ENCODE measurements around the gene RPA1. TPM values are rescaled to one million over a fixed set of nuclear protein-coding genes. Genes with fewer than 3 reads are reported as not detected.

RPA1 gene
- total RNA-seq, 1 experiment from 2014 or later, result 198 TPM

DNA sequence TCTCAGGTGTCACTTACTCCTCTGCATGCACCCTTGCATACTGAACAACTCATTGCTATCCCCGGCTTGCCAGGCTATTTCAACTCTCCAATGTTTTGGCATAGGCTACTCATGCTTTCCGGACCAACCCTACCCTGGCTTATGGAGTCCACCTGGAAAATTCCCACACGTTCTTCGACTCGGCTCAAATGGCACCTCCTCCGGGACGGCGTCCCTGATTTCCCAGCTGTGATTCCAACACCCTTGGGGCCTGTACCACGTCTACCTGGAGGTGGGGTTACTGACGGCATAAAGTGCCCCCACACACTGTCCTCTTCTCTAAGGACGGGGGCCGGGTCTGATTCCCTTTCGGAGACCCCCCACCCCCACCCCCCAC, 601 bp upstream of the RPA1 start:
- DNase-seq (ENCODE audit: low read depth, low spot score), result no peak
- RAD21 ChIA-PET (ENCODE audit: low non-redundant PET in 1 of 2, low total read pairs in 2 of 2, uncharacterized antibody in 2 of 2, unreplicated experiment in 2 of 2), result no interaction called here
- BruUV-seq (replicated peaks), result no TSS peak
- Histone ChIP-seq H4K20me1 (ENCODE audit: insufficient read depth) (peaks cover under 1% of the 10 kb centered on the region; the same call in 1 of the 2 replicates), H3K4me2 (ENCODE audit: low read length) (peak overlapping the region; percentile 98), H3K4me1 (ENCODE audit: control insufficient read depth in 1 of 2, insufficient read depth in 2 of 2, low read length in 2 of 2) (peaks cover 8 to 16% of the 10 kb centered on the region in 2 experiments; a peak in 3 of 4 replicates), H2AFZ (ENCODE audit: low read depth, low read length, poor library complexity, severe bottlenecking) (no peak overlapping the region), H3K27ac (ENCODE audit: low read depth, low read length) (peak overlapping the region; percentile 65), H3K79me2 (ENCODE audit: insufficient read depth, low read length) (peaks cover 64% of the 10 kb centered on the region), H3K4me3 (replicated peaks in 1 of 2; ENCODE audit: low read depth in 1 of 2, low read length in 2 of 2) (peak overlapping the region; percentile 59 to 100), H3K36me3 (ENCODE audit: control insufficient read depth in 1 of 2, insufficient read depth in 2 of 2, low read length in 2 of 2) (peaks cover 11 to 20% of the 10 kb centered on the region in 2 experiments; a peak in 3 of 4 replicates), H3K27me3 (ENCODE audit: insufficient read depth, low read length) (no peaks in the 10 kb centered on the region), H3K9me3 (ENCODE audit: control insufficient read depth in 1 of 2, insufficient read depth in 1 of 2, low read depth in 1 of 2, low read length in 2 of 2) (no peaks in the 10 kb centered on the region), H3K9ac (ENCODE audit: low read length) (peak overlapping the region; percentile 92), H3K9me2 (ENCODE audit: insufficient read depth) (no peaks in the 10 kb centered on the region)
- intact Hi-C loops (cut with micrococcal nuclease), result no loop called here
- CTCF ChIA-PET, result interaction anchor here (1.2 kb wide), 1 partner anchor 15 kb away, joined by 3 read pairs; no protein-coding TSS in a partner anchor
- POLR2A ChIA-PET, result interaction anchor here (0.6 to 1.1 kb wide), 2 partner anchors 113 to 116 kb away, joined by 6 to 8 read pairs; no protein-coding TSS in a partner anchor
- ATAC-seq, result peak; percentile 54
- TF ChIP-seq, protein P1, sequence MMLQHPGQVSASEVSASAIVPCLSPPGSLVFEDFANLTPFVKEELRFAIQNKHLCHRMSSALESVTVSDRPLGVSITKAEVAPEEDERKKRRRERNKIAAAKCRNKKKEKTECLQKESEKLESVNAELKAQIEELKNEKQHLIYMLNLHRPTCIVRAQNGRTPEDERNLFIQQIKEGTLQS (IDR thresholded peaks at IDR 0.05), result no peak
- TF ChIP-seq SIN3A (IDR thresholded peaks at IDR 0.05; ENCODE audit: low read depth) (no peak), TCF7L2 (IDR thresholded peaks at IDR 0.05; ENCODE audit: borderline replicate concordance, extremely low read depth, insufficient read depth, insufficient read length) (no peak), CEBPB (IDR thresholded peaks at IDR 0.05; ENCODE audit: low read depth) (no peak), POLR2A (IDR thresholded peaks at IDR 0.05; ENCODE audit: borderline replicate concordance, extremely low read depth, insufficient read depth, insufficient read length) (no peak), SRF (IDR thresholded peaks at IDR 0.05; ENCODE audit: low read depth) (no peak), RAD21 (IDR thresholded peaks at IDR 0.05; ENCODE audit: low read depth) (no peak), CBX3 (IDR thresholded peaks at IDR 0.05; ENCODE audit: low read depth) (no peak), EZH2phosphoT487 (IDR thresholded peaks at IDR 0.05; ENCODE audit: borderline replicate concordance) (no peak), ZFX (IDR thresholded peaks at IDR 0.05) (no peak; the same call in 1 of the 2 replicates), ELF1 (IDR thresholded peaks at IDR 0.05; ENCODE audit: borderline replicate concordance, low read depth) (no peak), EGR1 (IDR thresholded peaks at IDR 0.05; ENCODE audit: low read depth) (no peak), YY1 (IDR thresholded peaks at IDR 0.05; ENCODE audit: extremely low read depth, insufficient replicate concordance, low read depth, low read length) (no peak), FOSL1 (IDR thresholded peaks at IDR 0.05; ENCODE audit: low read depth) (no peak), SP1 (IDR thresholded peaks at IDR 0.05; ENCODE audit: low read depth) (no peak)
- TF ChIP-seq, protein P2, sequence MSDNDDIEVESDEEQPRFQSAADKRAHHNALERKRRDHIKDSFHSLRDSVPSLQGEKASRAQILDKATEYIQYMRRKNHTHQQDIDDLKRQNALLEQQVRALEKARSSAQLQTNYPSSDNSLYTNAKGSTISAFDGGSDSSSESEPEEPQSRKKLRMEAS (IDR thresholded peaks at IDR 0.05), result no peak
- TF ChIP-seq, protein P3, sequence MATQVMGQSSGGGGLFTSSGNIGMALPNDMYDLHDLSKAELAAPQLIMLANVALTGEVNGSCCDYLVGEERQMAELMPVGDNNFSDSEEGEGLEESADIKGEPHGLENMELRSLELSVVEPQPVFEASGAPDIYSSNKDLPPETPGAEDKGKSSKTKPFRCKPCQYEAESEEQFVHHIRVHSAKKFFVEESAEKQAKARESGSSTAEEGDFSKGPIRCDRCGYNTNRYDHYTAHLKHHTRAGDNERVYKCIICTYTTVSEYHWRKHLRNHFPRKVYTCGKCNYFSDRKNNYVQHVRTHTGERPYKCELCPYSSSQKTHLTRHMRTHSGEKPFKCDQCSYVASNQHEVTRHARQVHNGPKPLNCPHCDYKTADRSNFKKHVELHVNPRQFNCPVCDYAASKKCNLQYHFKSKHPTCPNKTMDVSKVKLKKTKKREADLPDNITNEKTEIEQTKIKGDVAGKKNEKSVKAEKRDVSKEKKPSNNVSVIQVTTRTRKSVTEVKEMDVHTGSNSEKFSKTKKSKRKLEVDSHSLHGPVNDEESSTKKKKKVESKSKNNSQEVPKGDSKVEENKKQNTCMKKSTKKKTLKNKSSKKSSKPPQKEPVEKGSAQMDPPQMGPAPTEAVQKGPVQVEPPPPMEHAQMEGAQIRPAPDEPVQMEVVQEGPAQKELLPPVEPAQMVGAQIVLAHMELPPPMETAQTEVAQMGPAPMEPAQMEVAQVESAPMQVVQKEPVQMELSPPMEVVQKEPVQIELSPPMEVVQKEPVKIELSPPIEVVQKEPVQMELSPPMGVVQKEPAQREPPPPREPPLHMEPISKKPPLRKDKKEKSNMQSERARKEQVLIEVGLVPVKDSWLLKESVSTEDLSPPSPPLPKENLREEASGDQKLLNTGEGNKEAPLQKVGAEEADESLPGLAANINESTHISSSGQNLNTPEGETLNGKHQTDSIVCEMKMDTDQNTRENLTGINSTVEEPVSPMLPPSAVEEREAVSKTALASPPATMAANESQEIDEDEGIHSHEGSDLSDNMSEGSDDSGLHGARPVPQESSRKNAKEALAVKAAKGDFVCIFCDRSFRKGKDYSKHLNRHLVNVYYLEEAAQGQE (IDR thresholded peaks at IDR 0.05; ENCODE audit: low read depth), result no peak
- TF ChIP-seq, protein P4, sequence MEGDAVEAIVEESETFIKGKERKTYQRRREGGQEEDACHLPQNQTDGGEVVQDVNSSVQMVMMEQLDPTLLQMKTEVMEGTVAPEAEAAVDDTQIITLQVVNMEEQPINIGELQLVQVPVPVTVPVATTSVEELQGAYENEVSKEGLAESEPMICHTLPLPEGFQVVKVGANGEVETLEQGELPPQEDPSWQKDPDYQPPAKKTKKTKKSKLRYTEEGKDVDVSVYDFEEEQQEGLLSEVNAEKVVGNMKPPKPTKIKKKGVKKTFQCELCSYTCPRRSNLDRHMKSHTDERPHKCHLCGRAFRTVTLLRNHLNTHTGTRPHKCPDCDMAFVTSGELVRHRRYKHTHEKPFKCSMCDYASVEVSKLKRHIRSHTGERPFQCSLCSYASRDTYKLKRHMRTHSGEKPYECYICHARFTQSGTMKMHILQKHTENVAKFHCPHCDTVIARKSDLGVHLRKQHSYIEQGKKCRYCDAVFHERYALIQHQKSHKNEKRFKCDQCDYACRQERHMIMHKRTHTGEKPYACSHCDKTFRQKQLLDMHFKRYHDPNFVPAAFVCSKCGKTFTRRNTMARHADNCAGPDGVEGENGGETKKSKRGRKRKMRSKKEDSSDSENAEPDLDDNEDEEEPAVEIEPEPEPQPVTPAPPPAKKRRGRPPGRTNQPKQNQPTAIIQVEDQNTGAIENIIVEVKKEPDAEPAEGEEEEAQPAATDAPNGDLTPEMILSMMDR (IDR thresholded peaks at IDR 0.05 in 2 of 3, conservative IDR thresholded peaks at IDR 0.05 in 1 of 3; ENCODE audit: borderline replicate concordance in 1 of 3, insufficient read depth in 1 of 3, low read depth in 2 of 3, low read length in 2 of 3), result no peak
- TF ChIP-seq, protein P5, sequence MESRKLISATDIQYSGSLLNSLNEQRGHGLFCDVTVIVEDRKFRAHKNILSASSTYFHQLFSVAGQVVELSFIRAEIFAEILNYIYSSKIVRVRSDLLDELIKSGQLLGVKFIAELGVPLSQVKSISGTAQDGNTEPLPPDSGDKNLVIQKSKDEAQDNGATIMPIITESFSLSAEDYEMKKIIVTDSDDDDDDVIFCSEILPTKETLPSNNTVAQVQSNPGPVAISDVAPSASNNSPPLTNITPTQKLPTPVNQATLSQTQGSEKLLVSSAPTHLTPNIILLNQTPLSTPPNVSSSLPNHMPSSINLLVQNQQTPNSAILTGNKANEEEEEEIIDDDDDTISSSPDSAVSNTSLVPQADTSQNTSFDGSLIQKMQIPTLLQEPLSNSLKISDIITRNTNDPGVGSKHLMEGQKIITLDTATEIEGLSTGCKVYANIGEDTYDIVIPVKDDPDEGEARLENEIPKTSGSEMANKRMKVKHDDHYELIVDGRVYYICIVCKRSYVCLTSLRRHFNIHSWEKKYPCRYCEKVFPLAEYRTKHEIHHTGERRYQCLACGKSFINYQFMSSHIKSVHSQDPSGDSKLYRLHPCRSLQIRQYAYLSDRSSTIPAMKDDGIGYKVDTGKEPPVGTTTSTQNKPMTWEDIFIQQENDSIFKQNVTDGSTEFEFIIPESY (IDR thresholded peaks at IDR 0.05; ENCODE audit: extremely low read depth, insufficient replicate concordance, low read length), result no peak
